GM18870 (cell line): ENCODE data around the gene GALNT2.

Experiments used
- ATAC-seq: cut with Tn5 transposase; IDR thresholded peaks from one replicate; pipeline ENCODE4 v1.9.1; 2021; ENCODE audit warnings: moderate library complexity; ENCODE audit not compliant: unreplicated experiment

The GALNT2 gene

DNA sequence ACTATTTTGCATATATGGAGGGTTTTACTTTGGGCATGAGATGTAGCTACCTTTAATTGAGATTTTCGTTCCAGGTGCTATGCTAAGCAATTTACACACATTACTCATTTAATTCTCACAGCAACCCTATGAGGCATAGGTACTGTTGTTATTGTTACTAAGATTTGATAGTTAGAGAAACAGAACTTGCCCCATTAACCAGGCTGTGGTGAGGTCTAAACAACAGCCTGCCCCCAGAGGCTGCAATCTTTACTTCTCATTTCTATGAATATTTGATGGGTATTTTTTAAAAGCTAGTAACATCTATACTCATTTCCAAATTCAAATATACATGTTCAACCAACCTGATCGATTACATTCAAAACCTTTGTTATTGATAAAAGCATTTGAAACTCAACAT is 155.6 kb downstream of the GALNT2 start:
- no peak for ATAC-seq

DNA sequence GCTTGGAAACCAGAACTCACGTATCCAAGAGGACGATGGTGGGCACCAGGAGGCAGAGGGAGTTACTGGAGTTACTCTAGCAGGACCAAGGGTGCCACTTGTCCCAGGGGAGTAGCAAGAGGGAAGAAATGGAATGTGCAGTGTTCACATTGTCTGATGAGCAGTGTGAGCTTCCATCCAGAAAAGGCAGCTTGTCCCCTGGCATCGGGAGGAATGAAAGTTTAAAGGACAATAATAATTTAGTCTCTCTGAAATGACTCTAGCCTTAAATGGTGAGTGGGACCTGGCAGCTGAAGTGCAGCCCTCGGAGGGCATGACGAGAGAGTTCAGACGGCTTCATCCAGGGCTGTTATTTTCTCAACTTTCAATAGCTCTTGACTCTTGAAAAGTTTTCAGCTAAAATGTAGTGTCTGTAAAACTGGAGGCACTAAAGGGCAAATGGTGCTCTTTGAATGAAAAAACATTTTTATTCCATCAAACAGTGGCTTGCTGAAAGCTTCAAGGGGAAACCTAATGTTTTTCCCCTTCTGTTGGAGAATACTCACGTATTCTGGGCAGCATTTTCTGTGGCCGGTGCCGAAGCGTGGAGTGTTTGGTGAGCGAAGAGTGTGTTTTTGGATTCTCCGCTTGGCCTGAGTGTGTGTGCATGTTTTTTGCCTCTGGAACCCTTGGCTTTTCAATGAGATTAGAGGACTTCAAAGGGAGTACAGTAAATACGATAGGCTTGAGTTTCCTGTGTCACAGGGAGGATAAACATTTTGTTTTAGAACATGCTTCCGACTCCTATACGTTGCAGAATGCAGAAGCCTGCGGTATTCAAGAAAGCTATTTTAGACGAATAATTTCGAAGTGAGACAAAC is 157.3 kb downstream of the GALNT2 start:
- no peak for ATAC-seq

DNA sequence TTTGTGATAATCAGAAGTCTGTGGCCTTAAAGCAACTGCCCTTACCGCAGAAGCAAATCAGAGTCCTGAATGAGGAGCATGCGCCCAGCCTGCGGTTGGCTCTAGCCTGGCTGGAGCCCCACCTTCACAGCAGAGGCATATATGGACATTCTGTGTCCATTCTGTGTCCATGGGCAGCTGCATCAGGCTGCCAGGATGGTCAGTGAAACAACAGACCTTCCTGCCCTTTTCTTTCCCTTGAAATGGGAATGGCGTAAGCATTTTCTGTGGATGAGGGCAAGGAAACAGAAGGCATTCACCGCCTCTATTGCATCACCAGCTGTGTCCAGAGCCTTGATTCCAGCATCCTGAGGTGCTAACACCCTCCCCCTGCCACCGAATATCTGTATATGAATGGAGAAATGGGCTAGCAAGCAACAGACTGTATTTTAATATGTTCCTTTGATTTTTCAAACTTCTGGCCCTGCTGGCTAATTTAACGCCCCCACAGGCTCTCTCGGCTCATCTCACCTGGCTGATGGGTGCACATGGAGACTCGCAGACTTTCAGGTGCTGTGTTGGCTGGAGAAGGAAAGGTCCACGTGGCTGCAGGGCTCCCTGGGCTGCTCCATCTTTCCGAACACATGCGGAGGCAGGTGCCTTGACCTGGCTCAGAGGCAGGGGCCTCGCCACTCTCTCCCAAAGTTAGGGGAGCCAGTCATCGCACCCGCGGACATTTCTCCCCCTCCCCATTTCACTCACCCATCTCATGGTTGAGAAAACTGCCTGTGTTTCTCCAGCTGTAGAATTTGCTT is 159.2 kb downstream of the GALNT2 start:
- ATAC-seq, result no peak

DNA sequence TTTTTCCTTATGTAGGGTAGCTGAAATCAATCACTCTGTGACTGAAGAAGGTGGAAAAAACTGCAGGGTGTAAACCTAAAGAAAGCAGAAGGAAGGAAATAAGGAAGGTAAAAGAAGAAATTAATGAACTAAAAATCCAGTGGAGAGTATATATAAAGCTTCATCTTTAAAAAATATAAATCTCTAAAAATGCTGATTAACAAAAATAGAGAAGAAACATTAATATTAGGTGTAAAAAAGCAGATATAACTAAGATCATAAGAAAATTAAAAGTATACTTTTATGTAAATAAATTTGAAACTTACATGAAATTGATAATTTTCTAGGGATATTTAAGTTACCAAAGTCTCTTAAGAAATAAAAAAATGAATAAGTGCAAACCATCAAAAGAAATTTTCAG is 159.8 kb downstream of the GALNT2 start:
- no peak for ATAC-seq

DNA sequence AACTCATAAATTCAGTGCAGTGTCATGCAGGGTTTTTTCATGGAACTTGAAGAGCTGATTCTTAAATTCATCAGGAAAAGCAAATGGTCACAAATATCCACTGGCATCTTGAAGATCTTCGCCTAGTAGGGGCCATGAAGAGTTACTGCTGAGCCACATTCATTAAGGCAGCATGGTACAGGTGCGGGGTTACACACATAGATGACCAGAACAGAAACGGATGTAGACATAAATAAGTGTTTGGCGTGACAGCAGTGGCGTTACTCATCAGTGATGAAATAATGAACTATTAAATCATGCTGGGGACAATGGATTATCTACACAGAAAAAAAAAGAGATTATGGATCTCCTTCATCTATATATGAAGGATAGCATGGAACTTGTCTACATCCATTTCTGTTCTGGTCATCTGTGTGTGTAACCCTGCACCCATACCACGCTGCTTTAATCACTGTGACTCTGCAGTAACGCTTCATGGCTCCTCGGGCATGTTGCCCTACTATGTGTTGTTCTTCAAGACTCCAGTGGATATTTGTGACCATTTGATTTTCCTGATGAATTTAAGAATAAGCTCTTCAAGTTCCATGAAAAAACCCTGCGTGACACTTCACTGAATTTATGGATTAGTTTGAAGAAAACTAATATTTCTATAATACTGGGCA is 161.3 kb downstream of the GALNT2 start:
- ATAC-seq, result no peak

DNA sequence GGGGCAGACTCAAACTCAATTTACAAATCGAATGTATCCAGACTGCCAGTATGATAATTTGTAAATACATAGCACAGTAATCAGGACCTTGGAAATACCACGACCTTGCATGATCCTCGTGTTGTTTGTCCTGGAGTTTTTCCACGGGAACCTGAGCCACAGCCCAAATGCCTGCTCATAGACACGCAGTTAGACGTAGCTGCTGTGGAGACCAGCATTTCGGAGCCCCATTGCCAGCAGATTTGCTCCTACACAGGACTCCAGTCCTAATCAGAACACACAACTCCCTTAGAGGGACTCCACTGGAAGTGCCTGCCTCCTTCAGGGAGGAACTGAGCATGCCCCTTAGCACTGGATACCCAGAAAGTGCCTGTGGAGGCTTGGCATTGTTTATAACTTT is 163.2 kb downstream of the GALNT2 start:
- ATAC-seq, result no peak

DNA sequence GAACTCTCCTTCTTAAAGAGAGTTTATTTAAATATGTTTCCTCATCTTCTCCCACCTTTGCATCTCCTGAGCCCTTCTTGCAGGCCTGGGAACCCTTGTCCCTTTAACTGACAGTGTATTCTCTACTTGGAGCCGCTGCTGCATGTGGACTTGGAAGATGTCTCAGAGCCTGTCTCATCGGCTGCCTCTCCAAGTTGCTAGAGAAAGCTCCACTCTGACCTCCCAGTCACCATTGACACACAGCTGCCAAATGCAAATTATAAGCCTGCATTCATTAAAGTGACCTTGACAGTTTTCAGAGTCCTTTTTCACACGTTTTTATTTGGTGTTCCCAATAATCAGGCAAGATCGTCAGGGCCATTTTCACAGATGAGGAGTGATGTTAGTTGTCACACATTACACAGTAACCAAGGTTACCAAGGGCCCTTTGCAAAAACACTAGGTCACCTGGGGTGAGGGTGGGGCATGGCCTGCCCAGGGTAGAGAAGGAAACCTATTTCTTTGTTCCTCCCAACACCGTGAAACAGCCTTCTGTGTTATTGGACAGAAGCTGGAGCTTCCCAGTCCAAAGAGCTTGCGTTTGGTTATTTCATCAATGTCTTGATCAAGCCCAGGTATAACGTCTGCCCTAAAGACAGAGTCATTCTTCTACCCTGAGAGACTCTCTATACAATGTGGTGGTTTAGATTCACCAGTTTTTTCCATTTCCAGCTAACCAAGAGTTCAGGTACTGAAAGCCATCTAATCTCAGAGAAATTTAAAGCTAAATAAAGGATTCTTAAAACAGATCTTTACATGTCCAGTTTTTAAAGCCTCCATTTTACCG is 164.1 kb downstream of the GALNT2 start:
- ATAC-seq, result no peak

DNA sequence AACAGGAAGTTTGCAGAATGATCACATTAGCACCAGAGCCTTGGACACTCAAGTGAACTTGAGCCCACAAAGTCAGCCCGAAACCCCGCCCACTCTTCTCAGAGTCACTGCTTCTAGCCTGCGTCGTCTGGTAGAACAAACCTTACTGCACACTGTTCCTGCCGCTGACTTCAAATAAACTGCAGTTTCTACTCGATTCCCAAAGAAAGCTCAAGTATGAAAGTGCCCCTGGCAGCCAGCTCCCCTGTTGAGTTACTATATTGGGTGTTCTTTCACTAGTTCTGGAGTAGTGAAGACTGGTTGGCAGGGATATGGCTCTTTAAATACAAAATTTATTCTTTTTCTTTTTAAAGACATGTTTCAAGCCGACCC is 164.7 kb downstream of the GALNT2 start:
- ATAC-seq, result no peak

DNA sequence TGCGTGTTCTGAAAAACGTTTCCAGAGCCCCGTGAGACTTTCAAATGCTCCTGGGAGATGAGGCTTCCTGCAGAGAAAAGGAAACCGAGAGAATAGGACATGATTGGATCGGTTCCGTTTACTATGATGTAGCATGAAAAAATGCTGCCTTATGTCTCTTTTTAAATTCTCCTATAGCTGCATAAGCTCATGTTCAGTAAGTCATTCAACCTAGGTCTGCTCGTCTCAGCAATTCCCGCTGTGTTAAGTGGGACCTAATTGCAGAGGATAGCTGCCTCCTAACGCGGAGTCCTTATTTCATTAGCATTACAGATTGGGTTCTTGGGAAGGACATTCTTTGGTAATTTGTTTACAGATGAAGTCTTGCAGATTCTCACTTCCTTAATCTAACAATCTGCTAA is 165.3 kb downstream of the GALNT2 start:
- ATAC-seq, result no peak

DNA sequence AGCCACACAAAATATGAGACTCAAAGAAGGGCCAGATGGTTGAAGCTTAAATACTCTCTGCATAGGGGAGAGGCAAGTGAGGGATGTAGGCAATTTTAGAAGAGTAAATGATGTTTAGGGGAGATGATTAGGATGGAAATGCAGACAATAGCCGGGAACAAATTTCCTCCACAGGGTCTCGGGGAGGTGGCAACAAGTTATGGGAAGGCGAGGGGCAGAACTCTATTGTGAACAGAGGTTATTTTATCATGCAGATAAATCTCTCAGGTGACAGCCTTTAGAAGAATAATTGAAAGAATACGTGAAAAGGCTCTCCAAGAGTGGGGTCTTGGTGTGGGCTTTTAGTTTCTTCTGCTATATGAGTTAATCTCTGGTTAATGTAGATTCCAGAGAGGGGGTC is 166.7 kb downstream of the GALNT2 start:
- ATAC-seq, result no peak

DNA sequence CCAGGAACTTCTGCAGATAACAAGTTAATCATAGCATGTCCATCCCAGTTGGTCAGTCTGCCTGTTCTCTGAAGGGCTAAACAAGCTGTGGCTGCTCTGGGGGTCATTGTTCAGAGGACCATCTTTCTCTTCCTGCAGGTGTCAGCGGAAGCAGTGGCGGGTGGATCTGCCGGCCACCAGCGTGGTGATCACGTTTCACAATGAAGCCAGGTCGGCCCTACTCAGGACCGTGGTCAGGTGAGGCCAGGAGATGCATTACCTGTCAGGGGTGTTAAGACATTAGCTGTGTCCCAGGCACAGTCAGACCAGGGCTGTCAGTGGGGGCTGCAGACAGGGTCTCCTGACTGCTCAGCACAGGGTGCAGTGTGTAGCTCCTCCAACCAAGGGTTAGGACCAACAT is 168.8 kb downstream of the GALNT2 start:
- ATAC-seq, result no peak

DNA sequence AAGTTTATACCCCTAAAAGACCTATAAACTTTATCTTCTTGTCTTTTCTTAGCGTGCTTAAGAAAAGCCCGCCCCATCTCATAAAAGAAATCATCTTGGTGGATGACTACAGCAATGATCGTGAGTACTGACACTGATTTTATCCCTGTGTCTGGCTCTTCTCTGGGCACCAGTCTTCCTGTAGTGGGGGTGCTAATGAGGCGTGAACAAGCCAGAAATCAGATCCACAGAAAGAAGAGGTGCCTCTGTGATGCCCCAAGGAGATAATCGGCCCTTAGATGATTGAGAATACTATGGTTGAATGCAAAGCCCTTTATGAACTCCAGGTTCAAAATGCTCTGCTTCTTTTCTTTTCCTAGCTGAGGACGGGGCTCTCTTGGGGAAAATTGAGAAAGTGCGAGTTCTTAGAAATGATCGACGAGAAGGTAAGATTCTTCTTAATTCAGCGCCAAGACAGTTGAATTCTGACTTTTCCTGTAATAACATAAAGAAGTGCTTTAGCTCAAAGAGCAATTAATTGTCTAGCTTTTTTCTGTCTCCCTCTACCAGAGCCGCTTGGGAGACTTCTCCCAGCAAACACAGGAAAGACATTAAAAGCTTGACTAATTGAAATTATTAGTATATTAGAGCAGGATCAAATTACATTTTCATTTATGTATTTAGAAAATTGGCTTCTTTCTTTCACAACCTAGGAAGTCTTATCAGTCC is 169.4 kb downstream of the GALNT2 start:
- ATAC-seq, result no peak

DNA sequence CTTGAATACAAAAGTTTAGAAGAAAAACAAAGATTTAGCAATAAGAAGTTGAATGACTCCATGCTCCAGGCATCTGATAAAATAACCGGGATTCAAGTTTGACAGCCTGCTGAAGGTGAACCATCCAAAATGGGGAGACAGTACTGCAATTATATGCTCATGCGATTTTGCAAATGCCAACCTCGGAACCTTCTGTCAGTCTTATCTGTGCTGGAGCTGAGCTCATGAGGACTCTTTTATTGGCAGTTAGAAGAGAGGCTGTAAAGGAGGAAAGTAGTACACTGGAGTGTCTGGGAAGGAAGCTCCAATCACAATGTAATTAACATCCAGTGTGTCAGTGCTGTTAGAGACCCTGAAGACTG is 170.0 kb downstream of the GALNT2 start:
- no peak for ATAC-seq

DNA sequence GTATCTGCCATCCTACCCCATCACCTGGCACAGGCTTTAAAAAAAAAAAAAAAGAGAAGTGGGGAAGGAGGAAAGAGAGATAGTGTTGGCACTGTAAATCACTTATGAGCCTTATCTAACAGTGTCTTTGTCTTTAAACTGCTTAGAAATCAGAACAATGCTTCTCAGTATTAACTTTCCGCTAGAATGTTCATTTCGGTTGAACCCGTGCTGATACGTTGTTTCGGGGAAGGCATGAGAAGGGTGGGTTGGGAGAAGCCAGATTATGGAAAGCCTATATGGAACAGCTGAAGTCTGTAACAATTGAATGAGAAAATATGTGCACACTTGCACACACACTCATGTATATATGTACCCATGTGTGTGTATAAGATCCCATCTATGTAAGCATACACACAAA is 170.8 kb downstream of the GALNT2 start:
- ATAC-seq, result no peak

DNA sequence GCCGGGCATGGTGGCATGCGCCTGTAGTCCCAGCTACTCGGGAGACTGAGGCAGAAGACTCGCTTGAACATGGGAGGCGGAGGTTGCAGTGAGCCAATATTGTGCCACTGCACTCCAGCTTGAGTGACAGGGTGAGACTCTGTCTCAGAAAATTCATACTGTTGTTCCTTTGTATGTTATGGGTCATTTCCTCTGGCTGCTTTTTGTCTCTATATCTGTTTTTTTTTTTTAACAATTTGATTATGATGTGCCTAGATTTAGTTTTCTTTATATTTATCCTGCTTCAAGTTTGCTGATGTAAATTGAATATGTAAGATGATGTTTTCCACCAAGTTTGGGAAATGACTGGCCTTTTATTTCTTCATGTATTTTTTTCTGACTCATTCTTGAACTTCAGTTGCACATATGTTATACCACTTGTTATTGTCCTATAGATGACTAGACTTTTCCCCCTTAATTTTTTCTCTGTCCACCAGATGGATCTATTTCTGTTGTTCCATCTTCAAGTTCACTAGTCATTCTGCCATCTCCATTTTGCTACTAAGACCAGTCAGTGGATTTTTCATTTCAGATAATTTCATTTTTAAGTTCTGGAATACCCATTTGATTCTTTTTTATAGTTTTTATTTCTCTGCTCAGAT is 173.5 kb downstream of the GALNT2 start:
- ATAC-seq, result no peak

DNA sequence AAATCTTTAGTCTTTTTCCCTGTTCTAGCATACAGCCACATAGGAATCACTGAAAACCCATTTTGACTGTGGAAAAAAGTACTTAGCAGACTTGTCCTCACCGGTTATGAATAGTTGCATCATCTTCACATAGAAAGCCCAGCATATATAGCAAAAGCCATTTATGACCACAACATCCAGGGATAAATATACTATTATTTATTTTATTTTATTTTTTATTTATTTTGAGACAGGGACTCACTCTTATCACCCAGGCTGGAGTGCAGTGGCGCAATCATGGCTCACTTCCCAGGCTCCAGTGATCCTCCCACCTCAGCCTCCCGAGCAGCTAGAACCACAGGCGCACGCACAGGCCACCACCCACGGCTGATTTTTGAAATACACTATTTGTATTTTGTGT is 175.3 kb downstream of the GALNT2 start:
- no peak for ATAC-seq

DNA sequence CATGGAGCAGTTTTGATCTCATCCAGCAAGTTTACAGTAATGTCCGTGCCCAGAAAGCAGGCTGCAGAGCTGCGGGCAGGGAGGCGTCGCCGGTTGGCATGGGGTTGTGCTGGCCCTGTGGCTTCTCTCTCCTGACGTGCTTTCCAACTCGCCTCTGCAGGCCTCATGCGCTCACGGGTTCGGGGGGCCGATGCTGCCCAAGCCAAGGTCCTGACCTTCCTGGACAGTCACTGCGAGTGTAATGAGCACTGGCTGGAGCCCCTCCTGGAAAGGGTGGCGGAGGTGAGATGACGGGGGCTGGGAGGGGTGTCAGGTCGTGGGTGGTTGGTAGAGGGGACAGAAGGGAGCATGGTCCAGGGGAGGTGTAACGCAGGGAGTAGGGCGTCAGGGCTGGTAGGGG is 176.1 kb downstream of the GALNT2 start:
- ATAC-seq, result no peak

DNA sequence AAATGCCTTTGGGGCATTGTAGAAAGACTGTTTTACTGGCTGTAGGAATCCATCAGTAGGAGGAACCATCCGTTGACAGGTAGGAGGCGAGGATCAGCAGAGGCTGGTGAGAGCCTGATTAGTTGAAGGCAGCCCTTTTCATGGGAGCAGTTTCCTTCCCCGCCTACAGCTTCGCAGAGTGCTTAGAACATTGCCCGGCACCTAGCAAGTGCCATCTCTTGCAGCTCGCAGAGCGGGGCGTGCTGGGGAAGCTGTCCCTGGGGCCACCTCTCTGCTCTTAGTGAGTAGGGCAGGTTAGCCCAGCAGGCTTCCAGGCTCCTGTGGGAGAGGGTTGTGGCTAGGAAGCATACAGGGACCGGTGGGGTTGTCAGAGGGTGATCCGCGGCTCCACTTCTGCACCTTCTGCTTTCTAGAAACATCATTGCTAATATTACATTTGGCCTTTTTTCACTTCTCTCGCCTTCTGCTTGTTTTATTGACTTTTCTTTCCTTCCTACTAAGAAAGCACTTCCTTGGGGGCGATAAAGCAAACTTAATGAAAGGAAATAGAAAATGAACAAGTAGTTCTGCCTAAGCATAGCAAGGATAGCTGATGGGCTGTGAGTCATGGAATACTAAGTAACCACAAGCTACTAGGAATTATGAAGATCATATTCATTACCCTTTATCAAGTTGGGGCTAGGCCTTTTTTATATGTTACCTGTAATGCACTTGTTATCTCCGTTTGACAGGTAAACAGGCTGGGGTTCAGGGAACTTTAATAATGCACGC is 176.7 kb downstream of the GALNT2 start:
- ATAC-seq, result no peak

DNA sequence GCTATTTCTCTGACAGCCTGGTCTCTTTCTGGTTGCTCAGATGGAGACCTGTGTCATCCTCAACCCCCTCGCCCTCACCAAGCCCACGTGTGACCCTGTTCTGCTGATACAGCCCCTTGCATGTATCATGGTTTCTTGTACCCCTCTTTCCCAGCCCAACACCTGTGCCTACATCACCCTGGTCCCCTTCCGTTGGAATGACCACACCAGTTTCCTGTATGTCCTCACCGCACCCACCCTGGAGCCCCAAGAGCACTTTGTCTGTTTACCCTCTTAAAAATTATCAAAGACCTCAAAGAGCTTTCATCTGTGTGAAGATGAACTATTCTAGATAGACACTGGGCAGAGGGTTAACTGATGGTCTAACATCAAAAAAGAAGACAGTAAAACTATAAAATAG is 179.5 kb downstream of the GALNT2 start:
- no peak for ATAC-seq
